H1 (cell line): ENCODE data around the gene UTP20. TPM values are rescaled to one million over a fixed set of nuclear protein-coding genes. Genes with fewer than 3 reads are reported as not detected.

Experiments
- CTCF ChIA-PET: fragments of 300-600 bp; sonication (Branson Sonifier 250); formaldehyde crosslinking; loops from one replicate; lab custom pipeline; 2021; ENCODE audit not compliant: partially characterized antibody; lab: Charles Lee
- POLR2A ChIA-PET: fragments of 300-600 bp; sonication (Branson Sonifier 250); formaldehyde crosslinking; loops from one replicate; lab custom pipeline; 2021; ENCODE audit warnings: inconsistent platforms; ENCODE audit not compliant: partially characterized antibody; lab: Charles Lee
- DNase-seq, 2 experiments: peaks; one replicate each; pipeline versions ENCODE4 v3.0.0 to v3.0.0-alpha.2; 2010 to 2022; ENCODE audit warnings: low spot score in 2 of 2, low read depth in 1 of 2, mixed read lengths in 1 of 2
- FAIRE-seq: peaks from 2 replicates; lab custom pipeline; 2011; peaks lifted over from hg19 to GRCh38; lab: Jason Lieb, UNC
- H2AFZ ChIP-seq: 2 replicates; pipeline ENCODE4 v1.8.1; 2012; ENCODE audit warnings: low read length, inconsistent platforms
- H2AK5ac ChIP-seq: 2 replicates; pipeline ENCODE4 v1.6.1; 2013; ENCODE audit warnings: low read depth, low read length
- H2BK120ac ChIP-seq: replicated peaks from 2 replicates; pipeline ENCODE3; 2013; ENCODE audit warnings: low read depth, low read length, inconsistent platforms
- H2BK12ac ChIP-seq: 2 replicates; pipeline ENCODE4 v1.6.1; 2013; ENCODE audit warnings: low read depth, low read length
- H2BK15ac ChIP-seq: 2 replicates; pipeline ENCODE4 v1.6.1; 2013; ENCODE audit warnings: low read length
- H2BK20ac ChIP-seq: 2 replicates; pipeline ENCODE4 v1.6.1; 2013; ENCODE audit warnings: low read length
- H2BK5ac ChIP-seq: 2 replicates; pipeline ENCODE4 v1.6.1; 2013; ENCODE audit warnings: low read depth, low read length
- H3K14ac ChIP-seq: 2 replicates; pipeline ENCODE4 v1.6.1; 2013; ENCODE audit warnings: inconsistent platforms; ENCODE audit not compliant: insufficient read length
- H3K18ac ChIP-seq: 2 replicates; pipeline ENCODE4 v1.6.1; 2013; ENCODE audit warnings: low read length; ENCODE audit errors: extremely low read depth
- H3K23ac ChIP-seq: 2 replicates; pipeline ENCODE4 v1.6.1; 2013; ENCODE audit warnings: inconsistent platforms; ENCODE audit not compliant: insufficient read length
- H3K23me2 ChIP-seq: 2 replicates; pipeline ENCODE4 v1.6.1; 2013; ENCODE audit warnings: low read depth, low read length
- H3K27ac ChIP-seq: 2 replicates; pipeline ENCODE4 v1.6.1; 2011; ENCODE audit warnings: low read depth, low read length, inconsistent platforms
- H3K27me3 ChIP-seq, 4 experiments: replicated peaks in 1 of 4; 1 replicate in 1 of 4; 2 replicates in 3 of 4; pipeline versions ENCODE4 v1.6.1 to v1.8.1; 2011 to 2013; ENCODE audit warnings: low read length in 3 of 4, mild to moderate bottlenecking in 3 of 4, inconsistent platforms in 2 of 4, mixed read lengths in 2 of 4, moderate library complexity in 1 of 4; ENCODE audit not compliant: control insufficient read depth in 3 of 4, insufficient read depth in 3 of 4; ENCODE audit errors: extremely low read depth in 1 of 4
- H3K36me3 ChIP-seq, 4 experiments: 2 replicates each; pipeline versions ENCODE4 v1.6.1 to v1.8.1; 2011 to 2013; ENCODE audit warnings: mild to moderate bottlenecking in 4 of 4, low read length in 3 of 4, moderate library complexity in 2 of 4, control low read depth in 1 of 4, inconsistent platforms in 1 of 4; ENCODE audit not compliant: insufficient read depth in 4 of 4, control insufficient read depth in 2 of 4
- H3K4ac ChIP-seq: replicated peaks from 2 replicates; pipeline ENCODE3; 2013; ENCODE audit warnings: low read length, low read depth, mixed read lengths, inconsistent platforms; ENCODE audit not compliant: insufficient read length
- H3K4me1 ChIP-seq, 4 experiments: replicated peaks in 1 of 4; 1 replicate in 1 of 4; 2 replicates in 3 of 4; pipeline versions ENCODE4 v1.6.1 to v1.8.1; 2011 to 2013; ENCODE audit warnings: low read length in 3 of 4, inconsistent platforms in 2 of 4, mixed read lengths in 1 of 4; ENCODE audit not compliant: insufficient read depth in 4 of 4, control insufficient read depth in 3 of 4
- H3K4me2 ChIP-seq, 2 experiments: 2 replicates each; pipeline versions ENCODE4 v1.6.1 to v1.8.1; 2011 to 2013; ENCODE audit warnings: low read depth in 2 of 2, low read length in 2 of 2, control low read depth in 1 of 2, inconsistent platforms in 1 of 2, mild to moderate bottlenecking in 1 of 2; ENCODE audit not compliant: insufficient read depth in 1 of 2
- H3K4me3 ChIP-seq, 4 experiments: fragments of 200-600, 300-600 bp in 1 of 4; sonication (generic), shearing (Covaris generic), sonication (Bioruptor Twin) in 1 of 4; 2 replicates each; pipeline versions ENCODE4 v1.5.1 to v1.8.1; 2011 to 2016; ENCODE audit warnings: low read length in 4 of 4, low read depth in 3 of 4, control low read depth in 2 of 4, inconsistent platforms in 2 of 4, mild to moderate bottlenecking in 2 of 4, mixed read lengths in 1 of 4, moderate library complexity in 1 of 4; ENCODE audit not compliant: insufficient read depth in 2 of 4; ENCODE audit errors: extremely low read depth in 1 of 4
- H3K56ac ChIP-seq: replicated peaks from 2 replicates; pipeline ENCODE3; 2013; ENCODE audit warnings: low read depth, mild to moderate bottlenecking, mixed read lengths, low read length, inconsistent platforms; ENCODE audit not compliant: insufficient read length
- H3K79me1 ChIP-seq: 2 replicates; pipeline ENCODE4 v1.6.1; 2013; ENCODE audit warnings: low read depth, low read length, control low read depth
- H3K79me2 ChIP-seq, 2 experiments: 2 replicates each; pipeline versions ENCODE4 v1.6.1 to v1.8.1; 2012 to 2013; ENCODE audit warnings: low read length in 2 of 2, mild to moderate bottlenecking in 2 of 2, inconsistent platforms in 1 of 2; ENCODE audit not compliant: insufficient read depth in 2 of 2, control insufficient read depth in 1 of 2
- H3K9ac ChIP-seq, 4 experiments: replicated peaks in 1 of 4; 1 replicate in 1 of 4; 2 replicates in 3 of 4; pipeline versions ENCODE4 v1.6.1 to v1.8.1; 2011 to 2013; ENCODE audit warnings: low read depth in 3 of 4, low read length in 3 of 4, control low read depth in 2 of 4, mild to moderate bottlenecking in 2 of 4, moderate library complexity in 2 of 4, inconsistent platforms in 1 of 4; ENCODE audit errors: extremely low read depth in 1 of 4
- H3K9me3 ChIP-seq, 2 experiments: 2 replicates each; pipeline versions ENCODE4 v1.6.1 to v1.8.1; 2012 to 2013; ENCODE audit warnings: mild to moderate bottlenecking in 2 of 2, moderate library complexity in 2 of 2, control low read depth in 1 of 2, inconsistent platforms in 1 of 2, low read depth in 1 of 2, low read length in 1 of 2, mixed read lengths in 1 of 2; ENCODE audit not compliant: insufficient read depth in 2 of 2
- H4K20me1 ChIP-seq, 2 experiments: replicated peaks in 1 of 2; 2 replicates each; pipeline versions ENCODE3 to v1.8.1; 2011 to 2013; ENCODE audit warnings: inconsistent platforms in 2 of 2, low read length in 2 of 2, mild to moderate bottlenecking in 1 of 2; ENCODE audit not compliant: insufficient read depth in 2 of 2, control insufficient read depth in 1 of 2
- H4K5ac ChIP-seq: 2 replicates; pipeline ENCODE4 v1.6.1; 2013; ENCODE audit warnings: low read length, low read depth, mixed read lengths, inconsistent platforms; ENCODE audit not compliant: insufficient read length
- H4K8ac ChIP-seq: 2 replicates; pipeline ENCODE4 v1.8.0; 2013; ENCODE audit warnings: mild to moderate bottlenecking, moderate library complexity, low read length, inconsistent platforms; ENCODE audit not compliant: insufficient read depth; ENCODE audit errors: extremely low read depth
- H4K91ac ChIP-seq: replicated peaks from 2 replicates; pipeline ENCODE3; 2013; ENCODE audit warnings: low read length, mixed read lengths, inconsistent platforms; ENCODE audit not compliant: insufficient read length
- CBX8 ChIP-seq: fragments of 300-800, 300-1000 bp; sonication (generic); IDR thresholded peaks from 2 replicates; pipeline ENCODE4 v1.7.1; 2016; ENCODE audit warnings: low read depth, low read length, borderline replicate concordance
- EP300 ChIP-seq, 2 experiments: IDR thresholded peaks; 1 replicate in 1 of 2; 2 replicates in 1 of 2; pipeline ENCODE4 v1.6.1; 2011 to 2012; ENCODE audit warnings: low read depth in 2 of 2, low read length in 2 of 2, mild to moderate bottlenecking in 2 of 2, borderline replicate concordance in 1 of 2, inconsistent platforms in 1 of 2, moderate library complexity in 1 of 2
- GABPA ChIP-seq: IDR thresholded peaks from 2 replicates; pipeline ENCODE4 v1.6.1; 2011; ENCODE audit warnings: mild to moderate bottlenecking, low read length, moderate library complexity, borderline replicate concordance; ENCODE audit not compliant: insufficient read depth
- HDAC6 ChIP-seq: IDR thresholded peaks from one replicate; pipeline ENCODE4 v1.7.1; 2012; ENCODE audit warnings: low read depth, mild to moderate bottlenecking, inconsistent platforms, low read length, moderate library complexity
- JUN ChIP-seq: IDR thresholded peaks from 2 replicates; pipeline ENCODE4 v1.6.1; 2011; ENCODE audit warnings: low read depth, mild to moderate bottlenecking, improper control_type of control experiment, low read length
- NANOG ChIP-seq: IDR thresholded peaks from 2 replicates; pipeline ENCODE4 v1.6.1; 2011; ENCODE audit warnings: low read length, low read depth, mild to moderate bottlenecking, inconsistent platforms; ENCODE audit not compliant: insufficient read depth, poor library complexity, severe bottlenecking
- RBBP5 ChIP-seq: IDR thresholded peaks from 2 replicates; pipeline ENCODE4 v1.7.1; 2012; ENCODE audit warnings: low read depth, mild to moderate bottlenecking, inconsistent platforms, low read length, moderate library complexity, borderline replicate concordance
- SAP30 ChIP-seq: fragments of 300-600 bp; sonication (generic); IDR thresholded peaks from 2 replicates; pipeline ENCODE4 v1.7.1; 2012; ENCODE audit warnings: low read length, moderate library complexity, mild to moderate bottlenecking, inconsistent platforms; ENCODE audit not compliant: insufficient read depth, insufficient replicate concordance
- SIN3A ChIP-seq, 2 experiments: IDR thresholded peaks in 1 of 2; conservative IDR thresholded peaks in 1 of 2; 2 replicates each; pipeline ENCODE4 v1.6.1; 2011 to 2012; ENCODE audit warnings: low read length in 2 of 2, improper control_type of control experiment in 1 of 2, low read depth in 1 of 2, mild to moderate bottlenecking in 1 of 2
- WGBS, 2 experiments: shearing (Covaris generic) in 1 of 2; methylation state at CpG; one replicate each; pipeline versions ENCODE4 v1.1.6 to v1.1.7; 2013 to 2015; ENCODE audit warnings: low lambda C conversion rate in 2 of 2, mixed read lengths in 2 of 2, inconsistent platforms in 1 of 2, low coverage in 1 of 2, missing lambda C conversion rate in 1 of 2; ENCODE audit not compliant: insufficient replicate concordance in 2 of 2, insufficient coverage in 1 of 2, insufficient read length in 1 of 2; ENCODE audit errors: extremely low coverage in 1 of 2, missing lambda C conversion rate in 1 of 2; 5-methylcytosine and 5-hydroxymethylcytosine counted together
- polyA plus RNA-seq, 7 experiments: library from polyadenylated mRNA; depleted of rRNA in 3 of 7; stranded (reverse) in 5 of 7; unstranded in 2 of 7; fragments of >200 nt in 5 of 7; fragments of 200-250 nt in 2 of 7; gene quantifications; 1 replicate in 5 of 7; 2 replicates in 1 of 7; 4 replicates in 1 of 7; pipeline versions ENCODE4 v1.2.1 to v1.2.3, GENCODE V29; 2011 to 2013; ENCODE audit warnings: missing spikeins in 2 of 7, mixed read lengths in 2 of 7
- total RNA-seq: library from RNA; stranded (reverse); fragmentation: NEBNext Ultra II Directional; extraction: Animal tissue kit (Norgen Biotek cat#: 25700); gene quantifications from 2 replicates; pipeline ENCODE4 v1.2.1, GENCODE V29; 2021
- TF ChIP-seq, protein P1 (sequence below): IDR thresholded peaks from 2 replicates; pipeline ENCODE4 v1.6.1; 2011; ENCODE audit warnings: low read length, improper control_type of control experiment

The UTP20 gene
- total and polyA plus RNA-seq, 2 of the 8 experiments (the other 6 are each of a cell fraction or from before 2014, with no cell fraction given) = 8.5 to 48.4 TPM

DNA sequence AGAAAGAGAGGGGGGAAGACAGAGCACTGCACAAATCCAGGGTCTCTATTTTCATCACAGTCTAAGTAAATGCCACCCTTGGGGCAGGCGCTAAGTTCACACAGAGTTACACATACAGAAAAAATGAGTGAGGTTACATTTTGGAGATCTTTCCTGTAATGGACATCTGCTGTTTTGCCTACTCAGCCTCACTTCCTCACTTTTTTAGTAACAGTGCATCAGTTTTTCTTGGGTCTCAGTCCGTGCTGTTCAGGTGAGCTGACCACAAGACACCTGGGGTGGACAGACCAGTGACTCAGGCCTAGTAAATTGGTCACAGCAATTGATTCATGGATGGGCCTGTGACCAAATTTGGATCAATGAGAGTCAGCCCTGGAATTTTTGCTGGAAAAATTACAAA, 36.3 kb upstream of the UTP20 start:
- Histone ChIP-seq H2BK12ac (no peak overlapping the region), H2BK15ac (no peak overlapping the region), H2AFZ (0 out of 2 replicates have a peak overlapping the region, but pooled peaks have one; percentile 20), H4K91ac (no peak overlapping the region), H4K20me1 (no peaks in the 10 kb centered on the region), H3K4me3 (no peak overlapping the region), H3K18ac (no peak overlapping the region), H2BK5ac (no peak overlapping the region), H3K4ac (no peak overlapping the region), H3K36me3 (no peaks in the 10 kb centered on the region), H2BK20ac (no peak overlapping the region), H3K9ac (no peak overlapping the region), H3K4me1 (no peaks in the 10 kb centered on the region), H3K23me2 (no peaks in the 10 kb centered on the region), H3K79me1 (no peaks in the 10 kb centered on the region), H4K8ac (no peak overlapping the region), H3K27ac (no peak overlapping the region), H2BK120ac (no peak overlapping the region), H3K4me2 (no peak overlapping the region), H3K79me2 (no peaks in the 10 kb centered on the region), H3K9me3 (peaks cover 4% of the 10 kb centered on the region in 2 experiments; a peak in 1 of 4 replicates), H3K27me3 (no peaks in the 10 kb centered on the region), H3K23ac (no peak overlapping the region), H4K5ac (no peak overlapping the region), H3K56ac (no peak overlapping the region), H3K14ac (no peak overlapping the region), H2AK5ac (no peak overlapping the region)
- DNase-seq = no peak
- FAIRE-seq = no peak
- TF ChIP-seq RBBP5 = no peak
- no peak for TF ChIP-seq JUN
- no peak for TF ChIP-seq CBX8
- TF ChIP-seq EP300 (IDR thresholded peaks at IDR 0.05; ENCODE audit: borderline replicate concordance in 1 of 2, low read depth in 2 of 2, low read length in 2 of 2) = no peak
- TF ChIP-seq SAP30 = no peak
- no peak for TF ChIP-seq SIN3A (conservative IDR thresholded peaks at IDR 0.05 in 1 of 2, IDR thresholded peaks at IDR 0.05 in 1 of 2; ENCODE audit: low read depth in 1 of 2, low read length in 2 of 2)
- TF ChIP-seq GABPA = no peak
- no peak for TF ChIP-seq HDAC6
- TF ChIP-seq, protein P1, sequence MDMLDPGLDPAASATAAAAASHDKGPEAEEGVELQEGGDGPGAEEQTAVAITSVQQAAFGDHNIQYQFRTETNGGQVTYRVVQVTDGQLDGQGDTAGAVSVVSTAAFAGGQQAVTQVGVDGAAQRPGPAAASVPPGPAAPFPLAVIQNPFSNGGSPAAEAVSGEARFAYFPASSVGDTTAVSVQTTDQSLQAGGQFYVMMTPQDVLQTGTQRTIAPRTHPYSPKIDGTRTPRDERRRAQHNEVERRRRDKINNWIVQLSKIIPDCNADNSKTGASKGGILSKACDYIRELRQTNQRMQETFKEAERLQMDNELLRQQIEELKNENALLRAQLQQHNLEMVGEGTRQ = no peak
- TF ChIP-seq NANOG = no peak
- ChIA-PET CTCF (no interaction called here), POLR2A (no interaction called here)
- 89% methylated on average over 2 of the region's 2 CpGs; no CpG with 5 or more reads in 1 of the 2 experiments for WGBS, 2 experiments
